Lung microvascular endothelial cell (primary cell): ENCODE data around the gene TMEM178B. TPM values are rescaled to one million over a fixed set of nuclear protein-coding genes. Genes with fewer than 3 reads are reported as not detected.
"Not testable (repeated sequence)": the region's sequence is repeated elsewhere in the genome, so short reads cannot be mapped to it uniquely, and the experiment has no call there.

Source experiments
- DNase-seq, 2 donors: peaks; one replicate each; pipeline versions ENCODE4 v3.0.0 to v3.0.0-alpha.2; 2010; ENCODE audit warnings: low read depth in 2 of 2
- total RNA-seq: library from RNA; depleted of rRNA; stranded (reverse); fragments of >200 nt; gene quantifications from 2 replicates; pipeline ENCODE4 v1.2.1, GENCODE V29; 2014

Gene TMEM178B
- total RNA-seq, 1 donor from 2014 or later = under 0.01 TPM

- DNase-seq = no peak
Measured at GRCh38 chr7:141381794-141382427, 308.0 kb downstream of the TMEM178B start.

- not testable (repeated sequence) for DNase-seq
Measured at GRCh38 chr7:141383356-141383755, 309.5 kb downstream of the TMEM178B start.

DNA sequence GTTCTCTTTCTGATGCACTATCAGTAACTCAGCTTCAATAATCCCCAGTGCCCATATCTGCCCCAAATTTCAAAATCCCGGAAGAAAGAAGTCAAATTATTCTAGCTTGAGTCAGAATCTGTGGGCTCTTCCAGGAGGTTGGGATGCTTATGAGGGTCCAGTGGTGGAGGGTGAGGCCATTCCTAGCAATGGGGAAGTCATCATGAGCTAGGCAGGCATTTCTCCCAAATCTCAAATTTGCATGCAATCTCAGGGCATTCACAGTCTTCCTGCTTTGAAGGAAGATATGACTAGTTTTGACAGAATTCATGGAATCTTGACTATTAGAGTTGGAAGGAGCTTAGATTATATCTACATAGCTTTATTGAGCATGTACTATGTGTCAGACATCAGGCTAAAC lies 313.0 kb downstream of the TMEM178B start:
- DNase-seq = no peak

- no peak for DNase-seq
Measured at GRCh38 chr7:141387521-141388217, 313.8 kb downstream of the TMEM178B start.

GRCh38 chr7:141389140-141389796 lies 315.4 kb downstream of the TMEM178B start:
- DNase-seq = no peak

DNA sequence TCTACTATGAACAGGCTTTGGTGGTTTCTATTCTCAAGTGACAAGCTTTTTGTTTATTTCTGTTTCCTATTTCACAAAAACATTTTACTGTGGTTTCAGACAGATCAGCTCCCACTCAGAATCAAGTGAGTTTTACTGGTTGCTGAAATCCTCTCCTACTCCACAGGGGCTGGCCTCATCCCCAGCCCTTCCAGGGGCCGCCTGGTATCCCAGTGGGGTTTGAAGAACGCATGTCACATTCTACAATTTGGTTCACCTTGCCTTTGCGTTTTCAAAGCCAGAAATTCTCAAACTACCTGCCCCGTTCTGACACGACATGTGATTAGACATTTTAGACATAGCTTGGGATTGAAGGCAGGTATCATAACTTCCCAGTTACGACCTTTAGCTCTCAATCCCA lies 316.5 kb downstream of the TMEM178B start:
- no peak for DNase-seq

- no peak for DNase-seq
Measured at GRCh38 chr7:141393056-141393455, 319.2 kb downstream of the TMEM178B start.

DNA sequence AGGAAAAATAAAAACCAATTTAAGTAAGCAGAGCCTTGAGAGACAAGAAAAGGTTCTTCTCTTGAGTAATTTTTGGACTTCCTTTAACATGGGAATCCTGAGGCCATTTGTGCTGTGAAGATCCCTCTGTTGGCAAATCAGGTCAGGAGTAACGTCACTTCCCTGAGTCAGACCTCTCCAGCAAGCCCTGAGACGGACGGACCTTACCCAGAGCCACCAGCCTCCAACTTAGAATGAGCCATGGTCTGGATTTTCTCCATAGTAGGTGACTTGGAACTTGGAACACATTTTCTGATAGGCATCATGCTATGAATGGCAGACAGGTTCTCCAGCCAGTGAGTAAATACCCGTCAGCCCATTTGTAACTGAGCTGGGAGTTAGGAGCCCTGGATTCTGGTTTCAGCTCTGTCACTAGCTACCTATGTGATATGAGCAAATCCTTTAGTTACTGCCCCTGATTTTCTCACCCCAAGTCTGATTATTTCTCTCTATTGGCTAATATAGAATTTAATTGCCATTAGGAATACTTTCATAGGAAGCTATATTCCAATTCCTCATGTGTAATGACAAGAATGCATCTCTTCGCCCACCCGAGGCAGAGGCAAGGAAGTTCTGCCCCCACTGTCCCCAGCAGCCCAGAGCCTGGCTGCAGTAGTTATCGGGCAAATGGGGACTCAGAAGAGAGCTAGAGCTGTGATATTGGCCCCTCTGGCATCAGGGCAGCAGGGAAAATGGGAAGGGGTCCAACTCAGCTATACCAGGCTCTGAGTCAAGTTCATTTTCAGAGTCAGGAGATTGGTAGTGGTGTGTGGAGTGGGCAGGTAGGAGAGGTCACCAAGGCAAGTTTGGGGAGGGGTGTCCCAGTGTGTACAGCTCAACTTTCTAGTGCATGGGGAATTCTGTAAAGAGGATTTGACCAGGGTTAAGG lies 323.6 kb downstream of the TMEM178B start:
- DNase-seq = no peak

DNA sequence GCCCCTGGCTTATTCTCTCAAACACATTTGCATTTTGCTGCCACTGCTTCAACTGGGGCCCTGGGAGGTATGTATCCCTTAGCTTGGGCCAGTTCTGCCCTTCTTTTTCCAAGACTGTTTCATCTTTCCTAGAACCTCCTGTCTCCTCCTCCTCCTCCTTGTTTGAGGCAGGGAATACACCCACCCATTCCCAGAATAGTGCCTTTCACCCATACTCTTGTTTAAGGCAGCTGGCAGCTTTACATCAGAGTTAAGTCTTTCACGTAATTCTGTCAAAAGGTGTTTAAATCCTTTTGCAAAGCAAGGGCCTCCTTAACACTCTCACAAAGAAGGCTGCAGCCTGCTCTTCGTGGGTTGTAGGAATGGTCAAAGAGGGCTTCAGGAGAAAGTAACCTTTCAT lies 326.5 kb downstream of the TMEM178B start:
- no peak for DNase-seq

- no peak for DNase-seq
Measured at GRCh38 chr7:141402277-141402996, 328.6 kb downstream of the TMEM178B start.

DNA sequence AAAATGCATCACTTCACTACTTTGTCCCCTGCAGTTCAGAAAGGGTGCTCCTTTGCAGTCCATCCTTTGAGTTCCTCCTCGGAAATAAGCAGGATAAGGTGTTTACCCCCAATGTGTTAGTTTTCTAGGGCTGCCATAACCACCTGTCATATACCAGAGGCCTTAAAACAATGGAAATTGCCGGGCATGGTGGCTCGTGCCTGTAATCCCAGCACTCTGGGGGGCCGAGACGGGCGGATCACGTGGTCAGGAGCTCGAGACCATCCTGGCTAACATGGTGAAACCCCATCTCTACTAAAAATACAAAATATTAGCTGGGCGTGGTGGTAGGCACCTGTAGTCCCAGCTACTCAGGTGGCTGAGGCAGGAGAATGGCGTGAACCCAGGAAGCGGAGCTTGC lies 330.0 kb downstream of the TMEM178B start:
- DNase-seq = not testable (repeated sequence)

GRCh38 chr7:141406347-141406746 lies 332.5 kb downstream of the TMEM178B start:
- DNase-seq = no peak

- DNase-seq = no peak
Measured at GRCh38 chr7:141407893-141408292, 334.0 kb downstream of the TMEM178B start.

DNA sequence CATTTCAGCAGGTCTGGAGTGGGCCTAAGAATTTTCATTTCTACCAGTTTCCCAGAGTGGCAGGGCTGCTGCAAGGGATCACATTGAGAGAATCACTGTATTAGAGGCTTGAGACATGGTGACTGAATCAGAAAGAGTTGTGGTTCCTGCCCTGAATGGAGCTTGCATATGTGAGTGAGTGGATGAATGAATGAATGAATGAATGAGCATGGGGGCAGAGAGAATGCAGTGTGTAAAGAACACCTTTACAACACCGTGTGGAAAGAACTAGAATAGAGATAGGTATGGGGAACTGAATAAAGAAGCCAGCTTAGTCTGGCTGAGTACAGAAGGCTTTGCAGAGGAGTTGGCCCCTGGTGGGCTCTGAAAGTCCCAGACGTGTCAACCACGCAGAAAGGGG lies 334.6 kb downstream of the TMEM178B start:
- DNase-seq = no peak

DNA sequence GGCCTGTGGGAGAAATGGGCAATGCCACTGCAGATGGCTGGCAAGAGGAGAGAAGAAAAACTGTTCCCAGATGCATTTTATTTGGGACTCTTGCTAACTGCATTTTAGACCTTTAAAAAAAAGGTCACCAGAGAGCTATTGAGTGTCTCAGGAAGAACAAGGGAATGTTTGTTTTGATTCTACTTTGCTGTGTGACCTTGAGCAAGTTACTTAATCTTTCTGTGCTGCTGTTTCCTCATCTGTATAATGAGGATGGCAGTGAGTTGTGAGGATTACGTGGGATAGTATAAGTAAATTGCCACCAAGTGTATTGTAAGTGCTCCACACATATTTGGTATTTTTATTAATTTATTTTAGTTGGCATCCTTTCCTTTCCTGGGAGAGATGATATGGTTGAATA lies 335.4 kb downstream of the TMEM178B start:
- DNase-seq = no peak

- DNase-seq = no peak
Measured at GRCh38 chr7:141409801-141410329, 336.0 kb downstream of the TMEM178B start.

DNA sequence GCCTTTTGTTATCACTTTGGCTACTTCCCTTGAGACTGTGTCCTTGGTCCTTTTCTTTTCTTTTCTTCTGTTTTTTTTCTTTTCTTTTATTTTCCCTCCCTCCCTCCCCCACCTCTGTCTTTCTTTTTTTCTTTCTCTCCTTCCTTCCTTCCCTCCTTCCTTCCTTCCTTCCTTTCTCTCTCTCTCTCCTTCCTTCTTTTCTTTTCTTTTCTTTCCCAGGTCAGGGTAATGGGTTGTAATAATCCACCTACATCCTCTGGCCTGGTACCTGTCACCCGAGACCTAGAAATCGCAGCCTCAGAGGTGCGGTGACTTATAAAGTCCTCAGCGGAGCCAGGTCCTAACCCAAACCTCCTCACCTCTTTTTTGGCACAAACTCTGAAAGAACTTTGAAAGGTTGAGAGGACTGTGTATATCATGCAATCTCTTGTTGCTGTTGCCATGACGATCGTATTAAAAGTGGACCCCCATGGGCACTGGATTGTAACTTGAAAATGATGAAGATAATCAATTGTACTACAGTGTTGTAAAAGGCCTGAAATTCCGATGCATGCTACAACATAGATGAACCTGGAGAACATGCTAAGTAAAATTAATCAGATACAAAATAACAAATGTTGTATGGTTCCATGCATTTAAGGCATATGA lies 336.6 kb downstream of the TMEM178B start:
- DNase-seq = no peak

DNA sequence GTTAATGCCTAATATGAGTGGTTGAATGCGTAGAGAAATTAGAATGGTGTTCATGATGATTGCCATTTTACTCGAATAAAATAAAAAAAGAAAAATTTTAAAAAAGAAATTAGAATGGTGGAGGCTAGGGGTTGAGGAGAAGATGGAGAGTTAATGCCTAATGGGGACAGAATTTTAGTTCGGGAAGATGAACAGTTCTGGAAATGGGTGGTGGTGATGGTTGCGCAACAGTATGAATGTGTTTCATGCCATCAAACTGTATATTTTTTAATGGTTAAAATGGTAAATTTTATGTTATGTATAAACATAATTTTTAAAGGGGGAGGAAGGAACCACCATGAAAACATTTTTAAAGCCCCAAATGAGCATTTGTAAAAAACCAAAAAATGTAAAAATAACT lies 337.3 kb downstream of the TMEM178B start:
- no peak for DNase-seq

DNA sequence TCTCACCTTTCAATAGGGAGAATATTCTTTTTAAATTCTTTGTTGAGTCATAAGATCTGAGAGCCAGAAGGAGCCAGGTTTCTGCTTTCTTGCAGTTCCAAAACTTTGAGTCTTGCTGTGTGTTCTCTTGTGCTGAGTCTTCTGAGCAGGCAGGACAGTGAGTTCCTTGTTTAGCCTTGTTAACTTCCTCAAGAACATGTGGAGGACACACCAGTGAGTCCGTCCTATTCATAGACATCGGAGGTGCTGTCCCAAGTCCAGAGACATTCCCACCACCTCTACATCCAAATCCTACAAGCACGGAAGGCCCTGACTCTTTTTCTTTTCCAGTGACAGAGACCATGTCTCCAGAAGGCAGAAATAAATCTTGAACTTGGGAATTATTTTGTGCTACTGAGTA lies 342.1 kb downstream of the TMEM178B start:
- no peak for DNase-seq

- no peak for DNase-seq
Measured at GRCh38 chr7:141416650-141417270, 342.9 kb downstream of the TMEM178B start.
